ENCODE measurements around the gene MGAT4C. TPM values are rescaled to one million over a fixed set of nuclear protein-coding genes. Genes with fewer than 3 reads are reported as not detected.

MGAT4C gene
- total and polyA plus RNA-seq, 8 donors = under 0.01 to 4.0 (median 0.06) TPM; not detected in 2

GRCh38 chr12:86213012-86213411 lies 43.2 kb downstream of the MGAT4C start:
- 81 to 94% (median 82%) methylated on average over 2 of the region's 2 CpGs for WGBS, 5 donors
- Histone ChIP-seq H3K27ac (no peak overlapping the region), H3K36me3 (no peaks in the 10 kb centered on the region), H3K4me1 (no peaks in the 10 kb centered on the region), H3K27me3 (no peaks in the 10 kb centered on the region), H3K4me3 (no peak overlapping the region), H3K9me3 (no peaks in the 10 kb centered on the region)
- no peak for DNase-seq
- TF ChIP-seq EP300 (IDR thresholded peaks at IDR 0.05) = no peak
- TF ChIP-seq POLR2AphosphoS5 (IDR thresholded peaks at IDR 0.05) = no peak
- TF ChIP-seq CTCF (IDR thresholded peaks at IDR 0.05) = no peak
- no peak for TF ChIP-seq POLR2A (IDR thresholded peaks at IDR 0.05)
- intact Hi-C loops (cut with DNase I; ENCODE audit: low total_unique reads) = no loop called here

DNA sequence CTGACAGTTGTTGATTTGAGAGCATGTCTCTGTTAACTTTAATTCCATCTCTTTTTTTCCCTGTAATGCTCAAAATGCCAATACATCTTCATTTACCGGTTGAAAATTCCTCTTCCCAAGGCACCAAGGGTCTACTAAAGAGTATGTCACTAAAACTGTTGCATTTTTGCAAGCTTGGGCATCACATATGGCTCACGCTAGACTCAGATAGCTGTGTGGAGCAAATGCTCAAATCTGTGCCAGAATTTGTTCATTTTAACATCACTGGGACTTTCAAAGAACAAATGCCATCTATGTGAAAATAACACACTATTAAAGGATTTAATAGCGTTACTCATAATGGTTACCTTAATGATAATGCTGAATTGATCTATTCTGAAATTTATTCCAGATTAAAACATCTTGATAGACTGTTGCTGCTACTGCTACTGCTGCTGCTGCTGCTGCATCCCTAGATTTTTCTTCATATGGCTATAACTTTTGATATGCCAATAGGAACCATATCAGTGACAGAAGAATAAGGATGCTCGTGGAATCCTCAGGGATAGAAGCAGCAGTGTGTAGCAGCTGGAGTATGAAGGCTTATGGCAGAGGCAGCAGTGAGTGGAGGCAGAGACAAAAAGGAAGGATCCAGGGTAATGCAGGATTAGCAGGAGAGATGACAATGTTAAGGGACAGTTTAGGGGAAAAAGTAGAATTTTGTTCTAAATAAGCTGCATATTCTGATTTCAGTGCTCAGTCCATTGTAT lies 57.3 kb downstream of the MGAT4C start:
- no peak overlapping the region for H3K4me3 ChIP-seq
- H3K27me3 ChIP-seq = no peaks in the 10 kb centered on the region
- TF ChIP-seq EP300 (IDR thresholded peaks at IDR 0.05) = no peak
- TF ChIP-seq POLR2AphosphoS5 (IDR thresholded peaks at IDR 0.05) = no peak
- no peak for TF ChIP-seq CTCF (IDR thresholded peaks at IDR 0.05)
- no peak for TF ChIP-seq POLR2A (IDR thresholded peaks at IDR 0.05)
- no peak for DNase-seq
- H3K9me3 ChIP-seq = no peaks in the 10 kb centered on the region
- H3K4me1 ChIP-seq = no peaks in the 10 kb centered on the region
- no peak overlapping the region for H3K27ac ChIP-seq
- H3K36me3 ChIP-seq = no peaks in the 10 kb centered on the region
- WGBS, 5 donors = 53 to 71% (median 71%) methylated on average over 4 of the region's 4 CpGs
- intact Hi-C loops (cut with DNase I; ENCODE audit: low total_unique reads) = no loop called here

- Histone ChIP-seq H3K27ac (no peak overlapping the region), H3K9me3 (no peaks in the 10 kb centered on the region), H3K36me3 (no peaks in the 10 kb centered on the region), H3K27me3 (no peaks in the 10 kb centered on the region), H3K4me3 (no peak overlapping the region), H3K4me1 (no peaks in the 10 kb centered on the region)
- WGBS, 5 donors = 55 to 73% (median 69%) methylated on average over 1 of the region's 1 CpG
- peak in 1 of 2 donors; percentile 7 for DNase-seq
- intact Hi-C loops (cut with DNase I; ENCODE audit: low total_unique reads) = no loop called here
- TF ChIP-seq CTCF (IDR thresholded peaks at IDR 0.05) (no peak), EP300 (IDR thresholded peaks at IDR 0.05) (no peak), POLR2A (IDR thresholded peaks at IDR 0.05) (no peak)
Measured at GRCh38 chr12:86196465-86196864, 59.7 kb downstream of the MGAT4C start.

DNA sequence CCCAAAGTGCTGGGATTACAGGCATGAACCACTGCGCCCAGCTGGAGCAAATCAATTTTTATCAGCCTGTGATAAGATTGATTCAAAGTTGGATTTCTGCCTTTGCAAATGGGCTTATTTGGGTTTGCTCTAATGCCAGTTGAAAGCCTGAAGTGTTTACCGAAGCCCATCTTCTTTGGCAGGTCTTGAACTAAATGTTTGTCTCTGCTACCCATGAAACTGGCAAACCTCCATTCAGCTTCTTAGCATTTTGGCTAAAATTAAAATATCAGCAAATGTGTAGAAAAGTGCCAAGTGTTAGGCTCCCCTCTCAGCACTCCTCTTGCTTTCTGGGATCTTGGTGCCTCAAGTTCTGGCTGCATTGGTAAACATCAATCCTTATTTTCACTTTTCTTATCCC lies 61.5 kb downstream of the MGAT4C start:
- no peaks in the 10 kb centered on the region for H3K27me3 ChIP-seq
- no peak overlapping the region for H3K27ac ChIP-seq
- no peaks in the 10 kb centered on the region for H3K4me1 ChIP-seq
- no peaks in the 10 kb centered on the region for H3K9me3 ChIP-seq
- intact Hi-C loops (cut with DNase I; ENCODE audit: low total_unique reads) = no loop called here
- 59 to 74% (median 66%) methylated on average over 2 of the region's 2 CpGs for WGBS, 5 donors
- no peaks in the 10 kb centered on the region for H3K36me3 ChIP-seq
- H3K4me3 ChIP-seq = no peak overlapping the region
- no peak for TF ChIP-seq POLR2A (IDR thresholded peaks at IDR 0.05)
- no peak for TF ChIP-seq POLR2AphosphoS5 (IDR thresholded peaks at IDR 0.05)
- TF ChIP-seq EP300 (IDR thresholded peaks at IDR 0.05) = no peak
- no peak for TF ChIP-seq CTCF (IDR thresholded peaks at IDR 0.05)
- DNase-seq = no peak

Data from stomach (tissue), 9 donors.